IMR-90 (cell line): ENCODE data around the gene SPATA33. TPM values are rescaled to one million over a fixed set of nuclear protein-coding genes. Genes with fewer than 3 reads are reported as not detected.

ENCODE experiments used
- ATAC-seq: fragments of 200-7000 bp; cut with Tn5 transposase; 2 replicates; pipeline ENCODE4 v1.9.1; 2020; ENCODE audit warnings: low read depth, mild to moderate bottlenecking, moderate library complexity
- BruUV-seq: library from RNA; stranded (reverse); fragments of 400-500 nt; replicated peaks from 2 replicates; lab custom pipeline; 2021; lab: Mats Ljungman, UMichigan
- CTCF ChIA-PET: fragments of 300-600 bp; formaldehyde crosslinking; extraction: SDS; loops from one replicate; lab custom pipeline; 2021; ENCODE audit warnings: antibody characterized with exemption; lab: Yijun Ruan, JAX
- POLR2A ChIA-PET: fragments of 300-600 bp; sonication (Branson Sonifier 250); formaldehyde crosslinking; loops from one replicate; lab custom pipeline; 2022; ENCODE audit warnings: antibody characterized with exemption; ENCODE audit not compliant: unreplicated experiment; lab: Charles Lee
- DNase-seq: peaks from one replicate; pipeline ENCODE4 v3.0.0; 2013
- H2AFZ ChIP-seq: replicated peaks from 2 replicates; pipeline ENCODE3; 2013; ENCODE audit warnings: low read length, mild to moderate bottlenecking; ENCODE audit not compliant: poor library complexity
- H2AK5ac ChIP-seq: 2 replicates; pipeline ENCODE4 v1.6.1; 2013; ENCODE audit warnings: low read depth, low read length, inconsistent platforms
- H2AK9ac ChIP-seq: replicated peaks from 2 replicates; pipeline ENCODE3; 2013; ENCODE audit warnings: mild to moderate bottlenecking, low read depth, low read length, moderate library complexity; ENCODE audit not compliant: poor library complexity
- H2BK120ac ChIP-seq: 2 replicates; pipeline ENCODE4 v1.6.1; 2013; ENCODE audit warnings: low read depth, low read length, inconsistent platforms
- H2BK15ac ChIP-seq: 3 replicates; pipeline ENCODE4 v1.6.1; 2013; ENCODE audit warnings: low read depth, low read length, inconsistent platforms
- H2BK20ac ChIP-seq: 2 replicates; pipeline ENCODE4 v1.6.1; 2013; ENCODE audit warnings: low read depth, mild to moderate bottlenecking, inconsistent platforms, low read length, moderate library complexity
- H2BK5ac ChIP-seq: 2 replicates; pipeline ENCODE4 v1.6.1; 2013; ENCODE audit warnings: mild to moderate bottlenecking, low read depth, low read length, inconsistent platforms; ENCODE audit not compliant: poor library complexity, severe bottlenecking
- H3K14ac ChIP-seq: replicated peaks from 2 replicates; pipeline ENCODE4 v1.6.1; 2013; ENCODE audit warnings: low read depth, low read length, inconsistent platforms
- H3K18ac ChIP-seq: 2 replicates; pipeline ENCODE4 v1.6.1; 2013; ENCODE audit warnings: low read depth, low read length, control low read depth
- H3K23ac ChIP-seq: 2 replicates; pipeline ENCODE4 v1.6.1; 2013; ENCODE audit warnings: low read depth, low read length, inconsistent platforms
- H3K27ac ChIP-seq: 2 replicates; pipeline ENCODE4 v1.5.1; 2013; ENCODE audit warnings: mild to moderate bottlenecking, control low read depth, low read length; ENCODE audit not compliant: insufficient read depth
- H3K27me3 ChIP-seq: 2 replicates; pipeline ENCODE4 v1.6.1; 2013; ENCODE audit warnings: low read length; ENCODE audit not compliant: control insufficient read depth, insufficient read depth
- H3K36me3 ChIP-seq: 2 replicates; pipeline ENCODE4 v1.6.1; 2013; ENCODE audit warnings: low read length, mixed read lengths; ENCODE audit not compliant: control insufficient read depth, insufficient read depth
- H3K4ac ChIP-seq: 2 replicates; pipeline ENCODE4 v1.6.1; 2013; ENCODE audit warnings: low read depth, low read length, inconsistent platforms
- H3K4me1 ChIP-seq: 2 replicates; pipeline ENCODE4 v1.6.1; 2013; ENCODE audit warnings: low read length, mixed read lengths; ENCODE audit not compliant: control insufficient read depth, insufficient read depth
- H3K4me2 ChIP-seq: 2 replicates; pipeline ENCODE4 v1.6.1; 2013; ENCODE audit warnings: low read depth, mild to moderate bottlenecking, control low read depth, low read length, moderate library complexity
- H3K4me3 ChIP-seq: 2 replicates; pipeline ENCODE4 v1.5.1; 2013; ENCODE audit warnings: low read depth, mild to moderate bottlenecking, control low read depth, low read length, moderate library complexity; ENCODE audit not compliant: insufficient read depth
- H3K56ac ChIP-seq: 2 replicates; pipeline ENCODE4 v1.6.1; 2013; ENCODE audit warnings: low read length, inconsistent platforms; ENCODE audit not compliant: insufficient read depth; ENCODE audit errors: extremely low read depth
- H3K79me1 ChIP-seq, 2 experiments: 2 replicates each; pipeline ENCODE4 v1.6.1; 2013; ENCODE audit warnings: low read length in 2 of 2, inconsistent platforms in 1 of 2, low read depth in 1 of 2
- H3K9ac ChIP-seq: 2 replicates; pipeline ENCODE4 v1.6.1; 2013; ENCODE audit warnings: low read depth, low read length, control low read depth
- H3K9me1 ChIP-seq: 2 replicates; pipeline ENCODE4 v1.6.1; 2013; ENCODE audit warnings: low read length, inconsistent platforms; ENCODE audit not compliant: insufficient read depth
- H3K9me3 ChIP-seq: 2 replicates; pipeline ENCODE4 v1.6.1; 2013; ENCODE audit warnings: low read length; ENCODE audit not compliant: control insufficient read depth, insufficient read depth
- H4K20me1 ChIP-seq: 2 replicates; pipeline ENCODE4 v1.6.1; 2013; ENCODE audit warnings: low read length, inconsistent platforms; ENCODE audit not compliant: insufficient read depth
- H4K5ac ChIP-seq: 2 replicates; pipeline ENCODE4 v1.6.1; 2013; ENCODE audit warnings: mild to moderate bottlenecking, low read depth, low read length, control low read depth
- H4K8ac ChIP-seq, 2 experiments: 2 replicates each; pipeline ENCODE4 v1.6.1; 2013; ENCODE audit warnings: low read depth in 2 of 2, low read length in 2 of 2, control low read depth in 1 of 2, inconsistent platforms in 1 of 2
- H4K91ac ChIP-seq: 2 replicates; pipeline ENCODE4 v1.6.1; 2013; ENCODE audit warnings: low read depth, low read length, inconsistent platforms; ENCODE audit not compliant: insufficient read depth
- BHLHE40 ChIP-seq: fragments of 150-350 bp; IDR thresholded peaks from 2 replicates; pipeline ENCODE4 v1.6.1; 2016; ENCODE audit warnings: mild to moderate bottlenecking, low read depth, low read length
- CEBPB ChIP-seq: IDR thresholded peaks from 2 replicates; pipeline ENCODE4 v1.6.1; 2012; ENCODE audit warnings: low read depth, low read length, improper control_type of control experiment
- CHD1 ChIP-seq: IDR thresholded peaks from 2 replicates; pipeline ENCODE4 v1.6.1; 2012; ENCODE audit warnings: low read depth, low read length, improper control_type of control experiment
- FOS ChIP-seq: fragments of 150-350 bp; IDR thresholded peaks from 2 replicates; pipeline ENCODE4 v1.6.1; 2016; ENCODE audit warnings: low read depth, low read length
- MAFK ChIP-seq: IDR thresholded peaks from 2 replicates; pipeline ENCODE4 v1.6.1; 2012; ENCODE audit warnings: low read depth, low read length, improper control_type of control experiment
- MAZ ChIP-seq: IDR thresholded peaks from 2 replicates; pipeline ENCODE4 v1.6.1; 2012; ENCODE audit warnings: low read depth, mild to moderate bottlenecking, low read length, improper control_type of control experiment, moderate library complexity, borderline replicate concordance
- MXI1 ChIP-seq: IDR thresholded peaks from 2 replicates; pipeline ENCODE4 v1.6.1; 2012; ENCODE audit warnings: low read depth, mild to moderate bottlenecking, low read length, moderate library complexity, borderline replicate concordance
- NFE2L2 ChIP-seq: fragments of 150-350 bp; IDR thresholded peaks from 2 replicates; pipeline ENCODE4 v1.6.1; 2016; ENCODE audit warnings: low read depth, mild to moderate bottlenecking, low read length
- POLR2A ChIP-seq: IDR thresholded peaks from 2 replicates; pipeline ENCODE4 v1.6.1; 2012; ENCODE audit warnings: mild to moderate bottlenecking, low read depth, low read length
- RAD21 ChIP-seq: IDR thresholded peaks from 2 replicates; pipeline ENCODE4 v1.6.1; 2012; ENCODE audit warnings: low read length, improper control_type of control experiment
- RFX5 ChIP-seq: IDR thresholded peaks from 2 replicates; pipeline ENCODE4 v1.8.0; 2012; ENCODE audit warnings: low read depth, mild to moderate bottlenecking, low read length, moderate library complexity
- SMC3 ChIP-seq: fragments of 150-350 bp; IDR thresholded peaks from 2 replicates; pipeline ENCODE4 v1.6.1; 2016; ENCODE audit warnings: low read depth, mild to moderate bottlenecking, antibody characterized with exemption, low read length, moderate library complexity
- WGBS, 2 experiments: methylation state at CpG; one replicate each; pipeline versions ENCODE4 v1.1.5 to v1.1.7; 2013; ENCODE audit warnings: missing lambda C conversion rate in 2 of 2; ENCODE audit not compliant: insufficient read length in 1 of 2; ENCODE audit errors: extremely low coverage in 2 of 2; 5-methylcytosine and 5-hydroxymethylcytosine counted together
- dilution Hi-C: fragments of 300-500 bp; cut with HindIII; formaldehyde crosslinking; loops from one replicate; pipeline ENCODE4 v1.14.3; 2018; ENCODE audit warnings: low sequenced_read_pairs; ENCODE audit not compliant: unreplicated experiment
- in situ Hi-C: fragments of 300-500 bp; cut with MboI; formaldehyde crosslinking; loops from 3 replicates; pipeline ENCODE4 v1.14.3; 2019; ENCODE audit warnings: low sequenced_read_pairs, inconsistent platforms, mixed read lengths
- intact Hi-C: fragments of 100-400 bp; cut with micrococcal nuclease; formaldehyde crosslinking; loops from 2 replicates; pipeline ENCODE4 v1.10.0; 2022
- polyA plus RNA-seq, 3 experiments: library from polyadenylated mRNA; depleted of rRNA; stranded (reverse); fragments of >200 nt; gene quantifications; 2 replicates each; pipeline ENCODE4 v1.2.3, GENCODE V29; 2012; ENCODE audit warnings: low replicate concordance in 1 of 3
- total RNA-seq: library from RNA; depleted of rRNA; stranded (reverse); fragments of >200 nt; gene quantifications from 2 replicates; pipeline ENCODE4 v1.2.3, GENCODE V29; 2012
- TF ChIP-seq, protein P1 (sequence below): fragments of 150-350 bp; IDR thresholded peaks from 2 replicates; pipeline ENCODE4 v1.6.1; 2017; ENCODE audit warnings: mild to moderate bottlenecking, antibody characterized with exemption, low read length, low read depth
- TF ChIP-seq, protein P2 (sequence below): fragments of 150-350 bp; IDR thresholded peaks from 2 replicates; pipeline ENCODE4 v1.6.1; 2016; ENCODE audit warnings: low read depth, mild to moderate bottlenecking, low read length, moderate library complexity, borderline replicate concordance
- TF ChIP-seq, protein P3 (sequence below): conservative IDR thresholded peaks from 2 replicates; pipeline ENCODE4 v1.5.1; 2012; ENCODE audit warnings: mild to moderate bottlenecking, low read depth, low read length, improper control_type of control experiment

Gene SPATA33
- total and polyA plus RNA-seq, 2 of the 4 experiments (the other 2 are of a cell fraction) = 0.90 to 3.4 TPM

DNA sequence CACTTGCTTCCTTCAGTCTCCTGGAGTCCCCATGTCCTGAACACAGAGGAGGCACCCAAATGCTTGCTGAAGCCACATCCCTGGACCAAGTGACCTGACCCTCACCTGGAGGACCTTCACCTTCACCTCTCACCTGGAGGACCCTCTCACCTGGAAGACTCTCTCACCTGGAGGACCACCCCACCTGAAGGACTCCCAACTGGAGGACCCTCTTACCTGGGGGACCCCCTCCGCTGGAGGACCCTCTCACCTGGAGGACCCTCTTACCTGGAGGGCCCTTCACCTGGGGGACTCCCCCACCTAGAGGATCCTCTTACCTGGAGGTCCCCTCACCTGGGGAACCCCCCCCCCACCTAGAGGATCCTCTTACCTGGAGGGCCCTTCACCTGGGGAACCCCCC lies 28.3 kb downstream of the SPATA33 start:
- H2BK120ac ChIP-seq = no peak overlapping the region
- no peaks in the 10 kb centered on the region; the same call in 1 of the 2 replicates for H4K20me1 ChIP-seq
- no peak for TF ChIP-seq CEBPB
- TF ChIP-seq MAZ = no peak
- no peak for TF ChIP-seq BHLHE40
- TF ChIP-seq CHD1 = no peak
- TF ChIP-seq, protein P1, sequence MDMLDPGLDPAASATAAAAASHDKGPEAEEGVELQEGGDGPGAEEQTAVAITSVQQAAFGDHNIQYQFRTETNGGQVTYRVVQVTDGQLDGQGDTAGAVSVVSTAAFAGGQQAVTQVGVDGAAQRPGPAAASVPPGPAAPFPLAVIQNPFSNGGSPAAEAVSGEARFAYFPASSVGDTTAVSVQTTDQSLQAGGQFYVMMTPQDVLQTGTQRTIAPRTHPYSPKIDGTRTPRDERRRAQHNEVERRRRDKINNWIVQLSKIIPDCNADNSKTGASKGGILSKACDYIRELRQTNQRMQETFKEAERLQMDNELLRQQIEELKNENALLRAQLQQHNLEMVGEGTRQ = no peak
- TF ChIP-seq, protein P2, sequence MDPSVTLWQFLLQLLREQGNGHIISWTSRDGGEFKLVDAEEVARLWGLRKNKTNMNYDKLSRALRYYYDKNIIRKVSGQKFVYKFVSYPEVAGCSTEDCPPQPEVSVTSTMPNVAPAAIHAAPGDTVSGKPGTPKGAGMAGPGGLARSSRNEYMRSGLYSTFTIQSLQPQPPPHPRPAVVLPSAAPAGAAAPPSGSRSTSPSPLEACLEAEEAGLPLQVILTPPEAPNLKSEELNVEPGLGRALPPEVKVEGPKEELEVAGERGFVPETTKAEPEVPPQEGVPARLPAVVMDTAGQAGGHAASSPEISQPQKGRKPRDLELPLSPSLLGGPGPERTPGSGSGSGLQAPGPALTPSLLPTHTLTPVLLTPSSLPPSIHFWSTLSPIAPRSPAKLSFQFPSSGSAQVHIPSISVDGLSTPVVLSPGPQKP = no peak
- no peak for TF ChIP-seq SMC3
- no peak for TF ChIP-seq MXI1
- no peak for TF ChIP-seq POLR2A
- TF ChIP-seq RFX5 = no peak
- no peak for TF ChIP-seq MAFK
- no peak for TF ChIP-seq NFE2L2
- TF ChIP-seq, protein P3, sequence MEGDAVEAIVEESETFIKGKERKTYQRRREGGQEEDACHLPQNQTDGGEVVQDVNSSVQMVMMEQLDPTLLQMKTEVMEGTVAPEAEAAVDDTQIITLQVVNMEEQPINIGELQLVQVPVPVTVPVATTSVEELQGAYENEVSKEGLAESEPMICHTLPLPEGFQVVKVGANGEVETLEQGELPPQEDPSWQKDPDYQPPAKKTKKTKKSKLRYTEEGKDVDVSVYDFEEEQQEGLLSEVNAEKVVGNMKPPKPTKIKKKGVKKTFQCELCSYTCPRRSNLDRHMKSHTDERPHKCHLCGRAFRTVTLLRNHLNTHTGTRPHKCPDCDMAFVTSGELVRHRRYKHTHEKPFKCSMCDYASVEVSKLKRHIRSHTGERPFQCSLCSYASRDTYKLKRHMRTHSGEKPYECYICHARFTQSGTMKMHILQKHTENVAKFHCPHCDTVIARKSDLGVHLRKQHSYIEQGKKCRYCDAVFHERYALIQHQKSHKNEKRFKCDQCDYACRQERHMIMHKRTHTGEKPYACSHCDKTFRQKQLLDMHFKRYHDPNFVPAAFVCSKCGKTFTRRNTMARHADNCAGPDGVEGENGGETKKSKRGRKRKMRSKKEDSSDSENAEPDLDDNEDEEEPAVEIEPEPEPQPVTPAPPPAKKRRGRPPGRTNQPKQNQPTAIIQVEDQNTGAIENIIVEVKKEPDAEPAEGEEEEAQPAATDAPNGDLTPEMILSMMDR = no peak
- TF ChIP-seq FOS = no peak
- no peak for TF ChIP-seq RAD21
- H3K56ac ChIP-seq = no peak overlapping the region
- no peak overlapping the region for H3K4ac ChIP-seq
- ATAC-seq (no peak), DNase-seq (no peak)
- no peak overlapping the region for H3K23ac ChIP-seq
- H2BK5ac ChIP-seq = no peak overlapping the region
- H3K18ac ChIP-seq = no peak overlapping the region
- in situ Hi-C loops (no loop called here), intact Hi-C loops (no loop called here), dilution Hi-C loops (no loop called here)
- H3K4me3 ChIP-seq = no peak overlapping the region
- H4K5ac ChIP-seq = no peak overlapping the region
- CTCF ChIA-PET = interaction anchor here (1.5 kb wide), 1 partner anchor 14 kb away, joined by 3 read pairs; no protein-coding TSS in a partner anchor
- no peaks in the 10 kb centered on the region for H3K27me3 ChIP-seq
- no peak overlapping the region for H2BK20ac ChIP-seq
- POLR2A ChIA-PET = no interaction called here
- no peak overlapping the region for H4K8ac ChIP-seq
- H2AFZ ChIP-seq = no peak overlapping the region
- no peak overlapping the region for H4K91ac ChIP-seq
- no peak overlapping the region for H2BK15ac ChIP-seq
- no peak overlapping the region for H3K14ac ChIP-seq
- no CpG with 5 or more reads among the region's 1 CpG for WGBS, 2 experiments
- H3K9ac ChIP-seq = no peak overlapping the region
- no peak overlapping the region for H3K4me2 ChIP-seq
- H3K27ac ChIP-seq = no peak overlapping the region
- no peak overlapping the region for H2AK5ac ChIP-seq
- H3K9me1 ChIP-seq = peaks cover 6% of the 10 kb centered on the region; the same call in 1 of the 2 replicates
- peaks cover 3% of the 10 kb centered on the region for H3K4me1 ChIP-seq
- H3K9me3 ChIP-seq = peaks cover 3% of the 10 kb centered on the region; the same call in 1 of the 2 replicates
- H2AK9ac ChIP-seq = no peak overlapping the region
- H3K79me1 ChIP-seq = peaks cover 28 to 32% of the 10 kb centered on the region in 2 experiments
- H3K36me3 ChIP-seq = peaks cover 12% of the 10 kb centered on the region
- no TSS peak for BruUV-seq
